ENCODE results near the gene WWC2. TPM values are rescaled to one million over a fixed set of nuclear protein-coding genes. Genes with fewer than 3 reads are reported as not detected.

The WWC2 gene
- total and polyA plus RNA-seq, 2 donors (not counting 3 experiments of a cell fraction or from before 2014, with no cell fraction given) = 12.9 to 52.2 TPM

DNA sequence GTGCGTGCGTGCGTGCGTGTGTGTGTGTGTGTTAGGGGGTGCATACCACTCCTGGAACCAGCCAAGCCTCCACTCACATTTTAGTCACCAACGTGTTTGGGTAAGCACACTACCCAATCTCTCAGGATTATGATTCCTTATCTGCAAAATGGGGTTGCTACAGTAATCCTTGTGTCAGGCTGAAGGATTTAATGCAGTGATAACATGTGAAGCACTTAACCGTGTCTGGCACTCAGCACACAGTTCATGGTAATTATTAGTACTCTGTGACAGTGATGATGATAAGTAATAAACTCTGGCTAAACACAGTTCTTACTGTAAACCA is 163.7 kb downstream of the WWC2 start:
- TF ChIP-seq MAX (IDR thresholded peaks at IDR 0.05; ENCODE audit: insufficient read depth, insufficient read length) (no peak), EZH2 (IDR thresholded peaks at IDR 0.05; ENCODE audit: borderline replicate concordance, low read depth, low read length, severe bottlenecking) (no peak), FOS (IDR thresholded peaks at IDR 0.05; ENCODE audit: borderline replicate concordance, insufficient read depth, low read length) (no peak), GATA2 (IDR thresholded peaks at IDR 0.05; ENCODE audit: insufficient read depth, insufficient read length, low read depth, low read length) (no peak), MYC (IDR thresholded peaks at IDR 0.05; ENCODE audit: low read depth, low read length) (no peak)
- dilution Hi-C loops (cut with MboI; ENCODE audit: extremely low pct_ligation_motif_present, low sequenced_read_pairs) = loop anchor here (25.0 kb wide), 1 partner anchor 350 kb away; the partner anchor contains the start of gene DCTD
- no peak overlapping the region for H3K27ac ChIP-seq (ENCODE audit: insufficient read depth, low read depth, low read length)

GRCh38 chr4:183263787-183264386 is 164.8 kb downstream of the WWC2 start:
- TF ChIP-seq EZH2 (IDR thresholded peaks at IDR 0.05; ENCODE audit: borderline replicate concordance, low read depth, low read length, severe bottlenecking) (no peak), JUN (IDR thresholded peaks at IDR 0.05; ENCODE audit: borderline replicate concordance, insufficient read depth, insufficient read length, low read depth) (no peak), POLR2A (IDR thresholded peaks at IDR 0.05; ENCODE audit: low read depth, low read length) (no peak), POLR2AphosphoS5 (IDR thresholded peaks at IDR 0.05; ENCODE audit: insufficient read depth, low read depth, low read length) (no peak), MAX (IDR thresholded peaks at IDR 0.05; ENCODE audit: insufficient read depth, insufficient read length) (no peak), FOS (IDR thresholded peaks at IDR 0.05; ENCODE audit: borderline replicate concordance, insufficient read depth, low read length) (no peak), GATA2 (IDR thresholded peaks at IDR 0.05; ENCODE audit: insufficient read depth, insufficient read length, low read depth, low read length) (no peak), MYC (IDR thresholded peaks at IDR 0.05; ENCODE audit: low read depth, low read length) (no peak)
- TF ChIP-seq, protein P1, sequence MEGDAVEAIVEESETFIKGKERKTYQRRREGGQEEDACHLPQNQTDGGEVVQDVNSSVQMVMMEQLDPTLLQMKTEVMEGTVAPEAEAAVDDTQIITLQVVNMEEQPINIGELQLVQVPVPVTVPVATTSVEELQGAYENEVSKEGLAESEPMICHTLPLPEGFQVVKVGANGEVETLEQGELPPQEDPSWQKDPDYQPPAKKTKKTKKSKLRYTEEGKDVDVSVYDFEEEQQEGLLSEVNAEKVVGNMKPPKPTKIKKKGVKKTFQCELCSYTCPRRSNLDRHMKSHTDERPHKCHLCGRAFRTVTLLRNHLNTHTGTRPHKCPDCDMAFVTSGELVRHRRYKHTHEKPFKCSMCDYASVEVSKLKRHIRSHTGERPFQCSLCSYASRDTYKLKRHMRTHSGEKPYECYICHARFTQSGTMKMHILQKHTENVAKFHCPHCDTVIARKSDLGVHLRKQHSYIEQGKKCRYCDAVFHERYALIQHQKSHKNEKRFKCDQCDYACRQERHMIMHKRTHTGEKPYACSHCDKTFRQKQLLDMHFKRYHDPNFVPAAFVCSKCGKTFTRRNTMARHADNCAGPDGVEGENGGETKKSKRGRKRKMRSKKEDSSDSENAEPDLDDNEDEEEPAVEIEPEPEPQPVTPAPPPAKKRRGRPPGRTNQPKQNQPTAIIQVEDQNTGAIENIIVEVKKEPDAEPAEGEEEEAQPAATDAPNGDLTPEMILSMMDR (IDR thresholded peaks at IDR 0.05; ENCODE audit: extremely low read depth in 1 of 2, insufficient read depth in 1 of 2, low read depth in 1 of 2, low read length in 2 of 2) = no peak
- dilution Hi-C loops (cut with MboI; ENCODE audit: extremely low pct_ligation_motif_present, low sequenced_read_pairs) = loop anchor here (25.0 kb wide), 1 partner anchor 352 kb away; the partner anchor contains the start of gene DCTD
- Histone ChIP-seq H3K79me2 (ENCODE audit: control insufficient read depth, insufficient read depth, low read length) (no peaks in the 10 kb centered on the region), H3K9me3 (replicated peaks; ENCODE audit: control insufficient read depth, insufficient read depth, low read length) (no peaks in the 10 kb centered on the region), H3K9ac (replicated peaks; ENCODE audit: extremely low read depth, insufficient read depth, low read length) (no peak overlapping the region), H3K27me3 (ENCODE audit: control insufficient read depth in 2 of 2, insufficient read depth in 2 of 2, low read length in 2 of 2) (no peaks in the 10 kb centered on the region), H3K4me3 (replicated peaks in 1 of 3; ENCODE audit: insufficient read depth in 1 of 3, low read depth in 1 of 3, low read length in 3 of 3) (no peak overlapping the region), H3K36me3 (ENCODE audit: control insufficient read depth in 2 of 2, extremely low read depth in 1 of 2, insufficient read depth in 2 of 2, low read length in 2 of 2) (peaks cover 7 to 13% of the 10 kb centered on the region in 2 experiments), H2AFZ (ENCODE audit: low read depth, low read length) (no peak overlapping the region), H3K9me1 (replicated peaks; ENCODE audit: control insufficient read depth, extremely low read depth, insufficient read depth, low read length) (no peaks in the 10 kb centered on the region), H4K20me1 (replicated peaks; ENCODE audit: control insufficient read depth, extremely low read depth, insufficient read depth, low read length) (no peaks in the 10 kb centered on the region), H3K4me2 (ENCODE audit: insufficient read depth, low read length) (no peak overlapping the region), H3K27ac (ENCODE audit: insufficient read depth, low read depth, low read length) (no peak overlapping the region), H3K4me1 (ENCODE audit: control insufficient read depth, extremely low read depth, insufficient read depth, low read length) (no peaks in the 10 kb centered on the region)
- FAIRE-seq (no peak), DNase-seq (ENCODE audit: low read depth, low spot score) (no peak)
- intact Hi-C loops (cut with micrococcal nuclease) = loop anchor here (2.0 kb wide), 1 partner anchor 135 kb away; no protein-coding TSS in a partner anchor
- POLR2A ChIA-PET = no interaction called here
- CTCF ChIA-PET = interaction anchor here (2.0 to 6.8 kb wide), 5 partner anchors 17 to 337 kb away, joined by 12 to 174 read pairs (median 39); no protein-coding TSS in a partner anchor
- BruUV-seq (replicated peaks) = no TSS peak

More for the DNA sequence above, 163.7 kb downstream of the WWC2 start:
- DNase-seq (ENCODE audit: low read depth, low spot score) = no peak
- Histone ChIP-seq H2AFZ (ENCODE audit: low read depth, low read length) (no peak overlapping the region), H4K20me1 (replicated peaks; ENCODE audit: control insufficient read depth, extremely low read depth, insufficient read depth, low read length) (no peaks in the 10 kb centered on the region), H3K27me3 (ENCODE audit: control insufficient read depth in 2 of 2, insufficient read depth in 2 of 2, low read length in 2 of 2) (no peaks in the 10 kb centered on the region), H3K9me3 (replicated peaks; ENCODE audit: control insufficient read depth, insufficient read depth, low read length) (no peaks in the 10 kb centered on the region), H3K4me3 (replicated peaks in 1 of 3; ENCODE audit: insufficient read depth in 1 of 3, low read depth in 1 of 3, low read length in 3 of 3) (no peak overlapping the region), H3K79me2 (ENCODE audit: control insufficient read depth, insufficient read depth, low read length) (no peaks in the 10 kb centered on the region), H3K36me3 (ENCODE audit: control insufficient read depth in 2 of 2, extremely low read depth in 1 of 2, insufficient read depth in 2 of 2, low read length in 2 of 2) (peaks cover 7 to 14% of the 10 kb centered on the region in 2 experiments), H3K9me1 (replicated peaks; ENCODE audit: control insufficient read depth, extremely low read depth, insufficient read depth, low read length) (no peaks in the 10 kb centered on the region), H3K9ac (replicated peaks; ENCODE audit: extremely low read depth, insufficient read depth, low read length) (no peak overlapping the region), H3K4me1 (ENCODE audit: control insufficient read depth, extremely low read depth, insufficient read depth, low read length) (no peaks in the 10 kb centered on the region), H3K4me2 (ENCODE audit: insufficient read depth, low read length) (no peak overlapping the region)
- intact Hi-C loops (cut with micrococcal nuclease) = loop anchor here (1.0 to 2.0 kb wide), 6 partner anchors 101 to 455 kb away; no protein-coding TSS in a partner anchor
- POLR2A ChIA-PET = no interaction called here
- CTCF ChIA-PET = interaction anchor here (0.5 to 6.8 kb wide), 50 partner anchors 8 to 457 kb away, joined by 3 to 174 read pairs (median 4); partner anchors contain the start of gene WWC2
- FAIRE-seq = no peak
- BruUV-seq (replicated peaks) = no TSS peak

Measured in endothelial cell of umbilical vein (primary cell).